HG03196 (cell line): Measurements from ENCODE around the gene RPL22.
A peak's percentile ranks its signal among the peaks of the same experiment; 100 is the strongest.

Source experiments
- ATAC-seq: cut with Tn5 transposase; IDR thresholded peaks from one replicate; pipeline ENCODE4 v1.9.1; 2021; ENCODE audit not compliant: unreplicated experiment

Gene RPL22

GRCh38 chr1:6199298-6200187 lies at the start of gene RPL22:
Gene RPL22, minus strand, starts transcription at chr1:6199595. Its CDS starts 22 bp downstream, at chr1:6199573.
- ATAC-seq: peak; percentile 95

DNA sequence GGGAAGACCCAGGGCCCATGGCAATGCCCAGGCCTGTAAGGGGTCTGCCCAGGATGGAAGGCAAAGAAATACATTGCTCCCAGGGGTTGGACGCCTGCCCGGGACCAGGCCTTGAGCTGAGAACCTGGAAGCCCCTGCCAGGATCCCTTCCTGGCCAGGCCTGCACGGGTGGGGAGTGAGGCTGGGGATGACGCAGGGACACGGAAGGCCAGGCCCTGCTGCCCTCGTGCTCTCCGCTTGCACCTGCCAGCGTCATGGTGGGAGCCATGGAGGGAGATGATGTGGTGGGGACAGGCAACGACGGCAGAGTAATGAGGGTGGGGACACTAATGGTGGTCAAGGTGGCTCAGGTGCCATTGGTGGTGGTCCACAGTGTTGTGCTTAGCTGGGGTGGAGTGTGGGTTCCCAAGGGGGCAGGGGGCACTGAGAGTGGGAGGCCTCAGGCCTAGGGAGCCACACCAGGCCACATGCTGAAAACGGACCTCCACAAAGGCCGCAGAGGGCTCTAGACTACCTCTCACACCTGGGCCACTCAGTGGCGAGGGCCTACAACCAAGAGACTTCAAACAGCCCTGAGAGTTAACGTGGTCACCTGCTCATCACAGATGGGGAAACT lies 48.9 kb upstream of the RPL22 start:
- no peak for ATAC-seq

- no peak for ATAC-seq
Observed at GRCh38 chr1:6247651-6248050, 48.3 kb upstream of the RPL22 start.

- ATAC-seq: peak; percentile 48
Observed at GRCh38 chr1:6246497-6247467, 47.4 kb upstream of the RPL22 start.

GRCh38 chr1:6245869-6246496 lies 46.6 kb upstream of the RPL22 start:
- no peak for ATAC-seq

DNA sequence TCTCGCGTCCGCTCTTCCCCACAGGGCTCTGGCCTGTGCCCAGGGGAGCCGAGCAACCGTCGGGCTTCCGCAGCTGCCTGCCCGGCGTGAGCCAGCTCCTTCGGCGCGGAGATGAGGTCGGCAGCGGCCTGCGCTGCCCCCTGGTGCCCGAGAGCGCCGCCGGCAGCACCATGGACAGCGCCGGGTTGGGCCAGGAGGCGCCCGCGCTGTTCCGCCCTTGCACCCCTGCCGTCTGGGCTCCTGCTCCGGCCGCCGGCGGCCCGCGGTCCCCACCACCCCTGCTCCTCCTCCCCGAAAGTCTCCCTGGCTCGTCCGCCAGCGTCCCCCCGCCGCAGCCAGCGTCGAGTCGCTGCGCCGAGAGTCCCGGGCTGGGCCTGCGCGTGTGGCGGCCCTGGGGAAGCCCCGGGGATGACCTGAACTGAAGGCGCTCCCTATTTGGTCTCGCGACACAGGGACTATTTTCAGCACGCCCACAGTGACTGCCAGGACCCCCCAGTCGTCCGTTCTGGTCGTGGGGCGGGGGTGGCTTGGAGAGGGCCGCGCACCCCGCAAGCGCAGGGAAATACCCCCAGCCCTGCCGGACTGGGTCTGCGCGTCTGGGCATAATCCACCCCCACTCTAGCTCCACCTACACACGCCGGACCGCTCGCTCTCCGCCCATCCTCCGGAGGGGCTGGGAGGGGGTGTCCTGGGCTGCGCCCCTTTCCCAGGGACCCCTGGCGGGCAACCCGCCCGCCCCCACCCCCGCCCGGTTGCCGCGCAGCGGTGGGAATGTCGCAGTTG lies 45.9 kb upstream of the RPL22 start:
- no peak for ATAC-seq

DNA sequence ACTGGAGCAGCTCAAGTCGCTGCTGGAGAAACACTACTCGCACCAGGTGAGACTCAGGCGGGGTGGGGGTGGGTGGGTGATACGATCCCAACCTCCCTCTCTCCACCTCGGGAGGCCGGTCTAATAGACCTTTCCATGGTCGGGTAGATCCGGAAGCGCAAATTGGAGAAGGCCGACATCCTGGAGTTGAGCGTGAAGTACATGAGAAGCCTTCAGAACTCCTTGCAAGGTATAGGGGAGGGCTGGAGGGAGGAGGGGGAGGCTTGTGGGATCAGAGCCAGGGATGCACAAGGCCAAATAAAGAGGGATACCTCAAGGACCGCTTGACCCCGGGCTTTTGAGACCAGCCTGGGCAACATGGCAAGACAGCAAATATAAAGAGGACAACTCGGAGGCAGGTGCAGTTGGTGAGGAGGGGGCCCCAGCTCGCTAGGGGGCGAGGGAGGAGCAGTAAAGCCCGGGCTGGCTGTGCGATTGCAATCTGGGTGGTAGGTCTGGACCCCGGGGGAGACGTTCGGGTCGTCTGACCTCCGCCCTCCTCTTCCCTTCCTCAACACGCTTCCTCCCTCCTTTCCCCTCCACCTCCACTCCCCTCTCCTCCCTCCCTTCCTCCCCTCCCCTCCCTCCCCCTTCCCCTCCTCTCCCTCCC lies 45.1 kb upstream of the RPL22 start:
- no peak for ATAC-seq

DNA sequence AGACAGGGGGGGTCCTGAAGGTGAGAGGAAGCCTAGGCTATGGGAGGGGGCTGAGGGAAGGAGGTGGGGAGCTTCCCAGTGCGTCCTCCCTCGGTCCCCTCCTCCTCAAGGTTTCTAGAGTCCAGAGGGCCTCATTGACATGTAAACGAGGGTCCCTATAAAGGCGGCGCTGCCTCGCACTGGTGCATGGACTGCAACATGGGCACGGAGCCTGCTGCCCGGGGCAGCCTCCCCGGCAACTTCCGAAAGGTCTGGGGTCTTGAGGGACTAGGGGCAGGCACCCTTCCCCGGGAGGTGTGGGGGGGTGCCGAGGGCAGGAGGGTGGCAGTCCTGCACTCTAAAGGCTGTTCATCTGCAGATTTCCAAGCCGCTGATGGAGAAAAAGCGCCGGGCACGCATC lies 44.6 kb upstream of the RPL22 start, which contains the start of gene HES3:
Gene HES3, plus strand, starts transcription at position 187 of the 400 bp plus-strand sequence. Its CDS starts 187 bp downstream, at position 374.
- no peak for ATAC-seq

GRCh38 chr1:6243053-6243834 lies 43.8 kb upstream of the RPL22 start:
- ATAC-seq: no peak

- no peak for ATAC-seq
Observed at GRCh38 chr1:6241887-6242740, 42.7 kb upstream of the RPL22 start.

- ATAC-seq: no peak
Observed at GRCh38 chr1:6241107-6241886, 41.9 kb upstream of the RPL22 start.

DNA sequence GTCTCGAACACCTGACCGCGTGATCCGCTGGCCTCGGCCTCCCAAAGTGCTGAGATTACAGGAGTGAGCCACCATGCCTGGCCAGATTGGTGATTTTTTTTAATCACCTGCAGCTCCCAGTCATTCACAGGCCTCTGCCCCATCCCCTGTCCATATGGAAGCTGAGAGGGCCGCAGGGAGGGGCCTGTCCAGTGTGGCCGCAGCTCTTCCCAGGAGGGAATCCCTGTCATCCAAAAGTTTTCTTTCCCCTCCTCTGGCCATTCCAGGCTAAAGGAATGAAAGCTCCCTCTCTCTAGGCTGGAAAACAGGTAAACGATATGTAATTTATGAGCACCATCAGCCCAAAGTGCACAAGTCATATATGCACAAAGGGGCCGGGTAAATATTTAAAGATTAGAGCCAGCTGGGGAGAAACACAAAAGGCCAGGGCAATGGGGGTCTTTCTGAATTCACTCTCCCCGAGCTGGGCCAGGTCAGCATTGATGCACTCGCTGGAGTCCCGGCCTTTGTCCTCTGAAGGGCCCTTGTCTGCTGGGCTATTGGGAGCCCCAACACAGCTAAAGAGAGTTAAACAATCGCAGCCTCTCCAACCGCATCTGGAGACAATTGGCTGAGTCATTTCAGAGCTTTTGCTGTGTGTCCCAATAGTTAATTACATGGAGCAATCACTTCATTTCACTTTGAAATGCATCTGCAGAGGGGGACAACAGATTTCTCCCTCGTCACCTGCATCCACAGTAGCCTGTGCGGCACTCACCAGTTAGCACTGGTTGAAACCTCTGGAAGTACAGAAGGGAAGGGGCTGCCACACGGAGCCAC lies 40.8 kb upstream of the RPL22 start:
- no peak for ATAC-seq

- ATAC-seq: no peak
Observed at GRCh38 chr1:6239213-6239752, 39.9 kb upstream of the RPL22 start.

- ATAC-seq: no peak
Observed at GRCh38 chr1:6237093-6237492, 37.7 kb upstream of the RPL22 start.

DNA sequence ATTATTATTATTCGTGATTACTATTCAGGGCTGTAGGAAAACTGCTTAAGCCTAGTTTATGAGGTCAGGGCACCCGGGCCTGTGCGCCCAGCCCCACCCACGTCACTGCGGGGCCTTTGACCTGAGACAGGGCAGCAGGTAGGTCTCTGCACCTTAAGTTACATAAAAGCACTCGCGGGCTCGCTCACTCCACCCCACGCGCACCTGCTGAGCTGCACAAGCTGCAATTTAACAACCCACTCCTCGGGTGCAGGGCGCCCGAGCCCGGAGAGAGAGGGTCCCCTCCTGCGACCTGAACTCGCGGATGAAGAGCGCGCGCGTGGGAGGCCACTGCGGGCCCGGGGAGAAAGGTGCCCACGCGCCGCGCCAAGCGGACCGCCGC lies 35.9 kb upstream of the RPL22 start:
- ATAC-seq: peak; percentile 25
